Muscle of arm (tissue), 12 donors: ENCODE results near the gene RPS2. TPM values are rescaled to one million over a fixed set of nuclear protein-coding genes. Genes with fewer than 3 reads are reported as not detected.

Experiments
- DNase-seq: peaks from one replicate; pipeline ENCODE4 v3.0.0-alpha.2; 2013
- polyA plus RNA-seq, 12 donors: library from polyadenylated mRNA; unstranded; fragments of 120-200 nt; gene quantifications; one replicate each; pipeline ENCODE4 v1.2.1, GENCODE V29; 2013; ENCODE audit not compliant: insufficient read length in 12 of 12

Gene RPS2
- polyA plus RNA-seq, 12 donors, result 2,162 to 3,862 (median 3,028) TPM

- DNase-seq, result no peak
Measured at GRCh38 chr16:2001456-2002355, 37.1 kb upstream of the RPS2 start.

GRCh38 chr16:2001035-2001434 is 36.4 kb upstream of the RPS2 start:
- no peak for DNase-seq

- DNase-seq, result no peak
Measured at GRCh38 chr16:1999866-2000514, 35.4 kb upstream of the RPS2 start.

- DNase-seq, result no peak
Measured at GRCh38 chr16:1998852-1999801, 34.5 kb upstream of the RPS2 start.

DNA sequence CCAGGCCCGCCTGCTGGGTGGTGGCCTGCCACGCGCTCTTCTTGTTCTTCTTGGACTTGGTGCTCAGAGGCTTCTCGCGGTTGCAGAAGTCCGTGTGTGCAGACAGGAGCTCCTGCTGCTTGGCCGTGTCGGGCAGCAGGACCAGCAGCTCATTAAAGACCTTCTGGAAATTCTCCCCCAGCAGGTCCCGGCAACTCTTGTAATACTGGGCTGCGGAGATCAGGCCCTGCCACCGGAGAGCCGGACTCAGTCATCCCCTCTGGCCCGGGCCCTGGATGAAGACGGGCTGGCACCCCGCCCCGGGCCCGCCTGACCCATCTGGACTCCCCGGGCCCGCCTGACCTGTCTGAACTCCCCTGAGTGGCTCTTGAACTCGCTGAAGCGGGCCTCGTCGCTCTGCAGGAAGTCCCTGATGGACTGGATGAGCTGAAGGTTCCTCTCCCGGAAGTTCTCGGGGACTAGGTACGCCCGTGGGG is 33.8 kb upstream of the RPS2 start:
- no peak for DNase-seq

DNA sequence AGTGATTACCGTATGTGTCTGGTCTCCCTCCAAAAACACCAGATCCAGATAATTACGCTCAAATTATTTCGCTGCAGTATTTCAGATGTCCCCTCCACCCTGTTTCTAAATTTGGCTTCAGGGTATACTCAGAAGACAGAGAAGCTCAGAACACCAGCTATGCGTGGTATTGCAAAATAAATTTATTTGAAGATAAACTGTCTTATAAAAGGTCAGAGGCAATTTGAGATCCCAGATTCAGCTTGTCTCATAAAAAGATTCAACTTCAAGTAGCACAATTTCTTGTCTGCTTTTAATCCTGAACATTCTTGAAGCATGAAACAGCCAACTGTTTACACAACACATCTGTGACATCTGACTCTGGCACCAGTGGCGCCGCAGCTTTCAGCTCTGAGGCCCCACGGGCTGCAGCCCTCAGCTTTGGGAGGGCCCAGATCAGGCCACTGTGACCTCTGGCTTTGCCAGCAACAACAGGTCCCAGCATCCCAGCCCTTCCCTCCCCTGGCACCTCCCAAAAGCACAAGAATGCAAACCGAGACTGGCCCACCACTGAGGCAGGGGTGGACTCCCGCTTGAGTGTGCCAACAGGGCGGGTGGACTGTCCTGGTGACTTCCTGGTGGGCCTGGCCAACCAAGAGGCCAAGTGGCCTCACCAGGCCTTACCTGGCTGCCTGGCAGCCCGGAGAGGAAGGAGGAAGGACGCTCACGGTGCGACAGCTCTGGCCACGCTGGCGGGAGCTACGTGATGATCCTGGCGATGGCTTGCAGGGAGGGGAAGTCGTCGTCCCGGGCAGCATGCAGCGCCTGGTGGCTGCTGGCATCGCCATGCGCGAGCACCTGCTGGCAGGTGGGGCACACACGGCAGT is 33.1 kb upstream of the RPS2 start:
- DNase-seq, result no peak

DNA sequence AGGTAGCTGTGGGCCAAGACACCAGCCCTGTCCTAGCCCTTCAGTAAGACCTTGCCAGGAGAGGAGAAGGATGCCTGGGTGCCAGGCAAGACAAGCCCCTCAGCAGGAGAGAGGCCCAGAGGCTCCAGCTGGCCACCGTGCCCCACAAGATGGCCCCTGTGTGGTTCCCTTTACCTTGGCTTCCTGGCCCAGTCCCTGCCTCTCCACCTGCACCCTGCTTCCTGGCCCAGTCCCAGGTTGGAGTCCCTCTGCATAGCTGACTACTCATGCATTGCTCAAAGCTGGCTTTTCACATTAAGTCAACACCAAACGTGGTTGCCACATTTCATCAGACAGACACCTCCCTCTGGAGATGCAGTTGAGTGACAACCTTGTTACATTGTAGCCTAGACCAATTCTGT is 29.1 kb upstream of the RPS2 start:
- DNase-seq, result no peak

DNA sequence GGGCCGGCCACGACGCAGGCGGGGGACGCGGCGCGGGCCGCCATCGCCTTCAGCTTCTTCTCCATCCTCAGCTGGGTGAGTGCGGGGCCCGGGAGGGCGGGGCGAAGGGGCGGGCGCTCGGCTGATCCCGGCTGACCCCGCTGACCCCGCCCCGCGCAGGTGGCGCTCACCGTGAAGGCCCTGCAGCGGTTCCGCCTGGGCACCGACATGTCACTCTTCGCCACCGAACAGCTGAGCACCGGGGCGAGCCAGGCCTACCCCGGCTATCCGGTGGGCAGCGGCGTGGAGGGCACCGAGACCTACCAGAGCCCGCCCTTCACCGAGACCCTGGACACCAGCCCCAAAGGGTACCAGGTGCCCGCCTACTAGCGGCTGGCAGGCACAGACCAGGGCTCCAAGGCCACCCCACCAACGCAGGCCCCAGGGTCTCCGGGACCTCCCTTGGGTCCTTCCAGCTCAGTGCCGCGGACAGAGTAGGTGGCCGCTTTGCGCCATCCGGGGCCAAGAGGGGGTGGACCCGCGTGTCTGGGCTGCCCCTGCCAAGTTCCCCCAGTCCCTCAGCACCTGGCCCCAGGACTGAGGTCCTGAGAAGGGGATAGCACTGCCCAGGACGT is 28.2 kb upstream of the RPS2 start:
- no peak for DNase-seq

DNA sequence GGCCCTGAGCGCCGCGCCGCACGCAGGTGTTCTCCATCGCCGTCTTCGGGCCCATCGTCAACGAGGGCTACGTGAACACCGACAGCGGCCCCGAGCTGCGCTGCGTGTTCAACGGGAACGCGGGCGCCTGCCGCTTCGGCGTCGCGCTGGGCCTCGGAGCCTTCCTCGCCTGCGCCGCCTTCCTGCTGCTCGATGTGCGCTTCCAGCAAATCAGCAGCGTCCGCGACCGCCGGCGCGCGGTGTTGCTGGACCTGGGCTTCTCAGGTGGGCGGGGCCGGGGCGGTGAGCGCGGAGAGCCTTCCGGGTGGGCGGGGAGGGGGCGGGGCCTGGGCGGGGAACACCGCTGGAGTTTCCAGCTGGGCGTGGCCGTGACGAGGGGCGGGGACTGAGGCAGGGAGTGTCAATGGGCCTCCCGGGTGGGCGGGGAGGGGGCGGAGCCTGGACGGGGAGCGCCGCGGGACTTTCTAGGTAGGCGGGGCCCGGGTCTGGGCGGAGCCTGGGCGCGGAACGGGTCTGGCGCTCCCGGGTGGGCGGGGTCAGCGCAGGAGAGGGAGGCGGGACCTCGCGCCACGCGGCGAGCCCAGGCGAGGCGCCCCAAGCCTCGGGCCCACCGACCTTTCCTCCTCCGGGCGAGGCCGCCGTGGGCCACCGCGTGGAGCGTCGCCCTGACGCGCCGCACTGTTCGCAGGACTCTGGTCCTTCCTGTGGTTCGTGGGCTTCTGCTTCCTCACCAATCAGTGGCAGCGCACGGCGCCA is 27.5 kb upstream of the RPS2 start:
- DNase-seq, result peak; percentile 84

DNA sequence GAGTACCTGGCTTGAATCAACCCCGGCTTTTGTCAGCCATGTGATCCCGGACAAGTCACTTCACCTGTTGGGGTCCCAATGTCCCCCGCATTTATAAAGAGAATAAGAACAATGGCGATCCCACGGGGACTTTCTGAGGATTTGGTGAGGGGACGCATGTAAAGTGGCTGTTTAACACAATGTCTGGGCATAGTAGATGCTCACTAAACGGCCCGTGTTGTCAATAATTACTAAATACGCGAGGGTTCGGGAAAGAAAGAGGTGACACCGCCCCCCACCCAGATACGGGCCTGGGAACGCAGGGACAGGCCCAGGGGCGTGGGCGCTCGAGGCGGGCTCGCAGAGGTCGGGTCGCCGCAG is 26.9 kb upstream of the RPS2 start:
- DNase-seq, result no peak

- DNase-seq, result no peak
Measured at GRCh38 chr16:1991135-1991551, 26.5 kb upstream of the RPS2 start.

- no peak for DNase-seq
Measured at GRCh38 chr16:1990351-1991134, 25.9 kb upstream of the RPS2 start.

DNA sequence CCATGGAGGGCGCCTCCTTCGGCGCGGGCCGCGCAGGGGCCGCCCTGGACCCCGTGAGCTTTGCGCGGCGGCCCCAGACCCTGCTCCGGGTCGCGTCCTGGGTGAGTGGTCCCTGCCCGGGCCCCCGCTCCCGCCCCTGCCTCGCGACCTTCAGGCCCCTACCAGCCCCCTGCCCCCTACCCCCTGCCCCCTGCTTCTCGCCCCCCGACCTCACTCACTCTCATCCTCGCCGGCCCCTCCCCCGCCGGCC is 25.4 kb upstream of the RPS2 start:
- DNase-seq, result no peak

DNA sequence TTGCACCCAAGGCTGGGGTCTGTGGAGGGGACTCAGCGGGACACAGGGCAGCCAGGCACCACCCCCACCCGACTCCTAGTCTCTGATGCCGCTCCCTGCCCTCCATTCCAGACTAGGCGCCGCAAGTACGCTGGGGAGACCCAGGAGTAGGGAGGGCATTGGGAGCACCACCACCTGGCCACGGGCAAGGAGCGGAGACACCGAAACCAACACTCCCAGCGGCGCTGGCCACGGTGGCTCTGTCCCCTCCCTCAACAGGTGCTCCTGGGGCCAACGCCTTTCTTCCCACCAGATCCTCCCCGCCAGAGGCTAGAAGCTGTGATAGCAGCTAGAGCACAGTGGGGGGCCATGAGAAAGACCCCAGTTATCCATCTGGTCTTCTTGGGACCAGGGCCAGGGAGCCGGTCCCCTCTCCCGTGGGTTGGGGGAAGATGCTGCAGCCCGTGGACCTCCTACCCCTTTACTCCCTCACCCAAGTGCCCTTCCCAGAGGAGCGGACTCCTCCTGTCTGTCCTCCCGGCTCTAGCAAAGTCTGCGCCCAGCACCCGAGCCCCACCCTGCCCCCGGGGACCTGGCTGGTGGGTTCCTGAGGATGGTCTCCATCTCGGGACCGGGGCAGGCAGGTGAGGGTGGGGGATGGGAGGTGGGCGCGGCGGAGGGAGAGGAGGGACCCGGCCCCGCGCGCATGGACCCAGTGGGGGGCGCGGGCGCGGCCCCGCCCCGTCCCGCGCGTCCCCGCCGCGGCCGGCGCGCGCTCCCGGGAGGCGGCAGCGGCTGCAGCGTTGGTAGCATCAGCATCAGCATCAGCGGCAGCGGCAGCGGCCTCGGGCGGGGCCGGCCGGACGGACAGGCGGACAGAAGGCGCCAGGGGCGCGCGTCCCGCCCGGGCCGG is 24.8 kb upstream of the RPS2 start, which contains the start of gene SYNGR3:
TSS of gene SYNGR3 (plus strand) at position 762 of the 892 bp plus-strand sequence. CDS start 133 bp downstream, outside the sequence.
- DNase-seq, result no peak

DNA sequence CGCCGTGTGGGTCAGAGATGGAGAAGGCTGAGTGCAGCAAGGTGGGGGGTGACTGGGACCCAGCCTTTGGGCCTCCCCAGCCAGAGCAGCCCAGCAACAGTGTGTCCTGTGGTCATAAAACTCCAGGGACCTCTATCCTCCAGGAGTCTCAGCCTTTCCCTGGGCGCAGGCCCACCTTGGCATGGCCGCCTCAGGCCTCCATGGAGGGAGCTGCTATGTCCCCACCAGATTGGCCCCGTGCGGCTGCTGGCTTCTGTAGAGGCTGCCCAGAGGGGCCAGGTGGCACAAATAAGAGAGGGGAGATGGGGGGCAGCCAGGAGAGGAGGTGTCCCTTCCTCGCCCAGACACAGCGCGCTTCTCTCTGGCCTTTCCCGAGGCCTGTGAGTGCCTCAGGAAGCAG is 22.6 kb upstream of the RPS2 start:
- DNase-seq, result no peak

DNA sequence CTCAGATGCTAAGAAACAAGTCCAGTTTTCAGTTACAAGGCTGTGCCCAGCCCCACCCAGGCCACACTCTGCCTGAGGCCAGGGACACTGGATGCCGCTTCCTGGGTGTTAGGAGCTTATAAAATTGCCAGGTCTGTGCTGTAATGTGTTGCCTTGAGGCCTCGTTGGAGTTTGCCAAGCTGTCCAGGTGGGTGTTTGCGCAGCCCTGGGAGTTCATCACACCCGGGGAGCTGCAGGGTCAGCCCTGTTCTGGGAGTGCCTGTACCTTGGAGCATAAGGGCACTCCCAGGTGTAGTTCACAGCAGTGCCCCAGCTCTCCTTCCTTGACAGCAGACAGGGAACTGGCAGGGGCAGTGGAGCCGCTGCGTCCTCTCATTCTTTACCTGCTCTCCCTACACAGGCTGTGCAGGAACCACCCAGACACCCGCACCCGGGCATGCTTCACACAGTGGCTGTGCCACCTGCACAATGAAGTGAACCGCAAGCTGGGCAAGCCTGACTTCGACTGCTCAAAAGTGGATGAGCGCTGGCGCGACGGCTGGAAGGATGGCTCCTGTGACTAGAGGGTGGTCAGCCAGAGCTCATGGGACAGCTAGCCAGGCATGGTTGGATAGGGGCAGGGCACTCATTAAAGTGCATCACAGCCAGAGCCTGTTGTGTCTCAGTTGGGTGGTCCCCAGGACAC is 21.0 kb upstream of the RPS2 start:
- no peak for DNase-seq
